Stimulated activated CD4-positive, alpha-beta T cell treated with anti-CD3 and anti-CD28 coated beads, Interleukin-2, amount 100 ng/mL, for 48 hours (primary cell): ENCODE measurements around the gene LGI4.

Experiments used
- DNase-seq, 2 donors: peaks; one replicate each; pipeline ENCODE4 v3.0.0-alpha.2; 2020

The LGI4 gene

DNA sequence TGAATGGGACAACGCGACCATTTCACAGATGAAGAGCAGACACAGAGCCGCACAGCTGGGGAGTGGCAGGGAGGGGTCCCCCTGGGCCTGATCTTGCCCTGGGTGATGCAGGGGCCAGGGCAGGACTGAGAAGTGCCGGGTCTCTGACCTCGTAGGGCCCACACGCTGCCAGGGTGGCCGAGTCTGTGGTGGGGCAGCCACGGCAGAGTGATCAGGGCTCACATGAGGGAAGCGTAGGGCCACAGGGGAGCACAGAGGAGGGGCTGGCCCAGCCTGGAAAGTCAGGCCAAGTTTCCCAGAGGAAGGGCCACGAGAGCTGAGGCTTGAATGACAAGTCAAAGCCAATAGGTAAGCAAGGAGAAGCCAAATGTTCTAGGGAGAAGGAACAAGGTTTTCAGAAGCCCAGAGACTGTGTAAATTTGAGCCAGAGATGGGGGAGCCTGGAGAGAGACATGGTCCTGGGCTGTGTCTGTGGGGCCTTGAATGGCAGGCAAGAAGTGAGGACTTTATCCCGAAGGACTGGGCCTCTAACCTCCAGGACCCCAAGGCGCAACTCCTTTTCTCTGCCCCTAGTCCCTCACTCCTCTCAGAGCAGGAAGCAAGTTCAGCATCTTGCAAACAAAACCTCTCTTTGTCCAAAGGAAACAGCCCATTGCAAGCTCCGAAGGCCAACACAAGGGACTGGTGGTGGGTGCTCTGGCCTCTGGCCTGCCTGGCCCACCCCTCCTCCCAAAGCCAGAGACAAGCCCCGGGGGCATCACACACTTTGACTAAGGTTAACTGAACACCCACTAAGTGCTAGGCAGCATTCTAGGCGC is 51.0 kb downstream of the LGI4 start:
- no peak for DNase-seq

DNA sequence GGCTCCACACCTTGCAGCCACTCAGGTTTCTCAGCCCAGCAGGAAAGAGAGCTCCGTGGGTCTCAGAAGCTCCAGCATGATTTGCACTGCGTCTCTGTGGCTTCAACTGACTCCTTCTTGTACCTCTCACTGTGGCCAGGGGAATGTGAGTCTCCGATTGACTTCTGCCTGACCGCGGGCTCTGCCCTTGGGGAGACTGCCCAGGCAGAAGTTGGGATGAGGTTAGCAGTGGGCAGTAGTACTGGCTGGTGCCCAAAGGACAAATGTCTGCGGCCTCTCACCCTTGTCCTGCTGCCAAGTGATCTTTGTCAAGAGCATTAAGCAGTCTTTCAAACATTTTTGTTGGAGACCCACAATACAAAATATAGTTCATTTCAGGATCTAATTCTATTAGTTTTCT is 53.7 kb downstream of the LGI4 start:
- DNase-seq: no peak

DNA sequence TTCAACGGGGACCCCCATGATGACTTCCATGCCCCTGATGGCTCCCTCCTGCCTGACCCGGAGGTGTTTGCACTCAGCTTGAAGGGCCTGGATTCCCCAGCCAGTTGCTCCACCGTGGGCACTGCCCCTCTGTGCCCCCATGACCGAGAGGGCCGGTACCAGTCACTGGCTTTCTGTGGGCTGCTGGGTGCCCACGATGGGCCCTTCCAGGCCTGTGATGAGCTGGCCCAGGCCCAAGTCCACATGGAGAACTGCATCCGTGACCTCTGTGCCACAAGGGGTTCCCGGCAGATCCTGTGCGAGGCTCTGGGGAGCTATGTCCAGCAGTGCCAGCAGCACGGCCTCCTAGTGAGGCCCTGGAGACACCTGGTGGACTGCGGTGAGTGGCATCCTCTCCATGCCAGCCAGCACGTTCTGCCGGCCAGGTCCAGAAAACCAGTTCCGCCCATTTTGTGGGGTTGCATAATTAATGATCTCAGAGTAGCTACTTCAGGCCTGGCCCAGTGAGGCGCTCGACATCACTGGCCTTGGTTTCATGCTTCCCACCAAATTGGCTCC is 54.2 kb downstream of the LGI4 start:
- no peak for DNase-seq

DNA sequence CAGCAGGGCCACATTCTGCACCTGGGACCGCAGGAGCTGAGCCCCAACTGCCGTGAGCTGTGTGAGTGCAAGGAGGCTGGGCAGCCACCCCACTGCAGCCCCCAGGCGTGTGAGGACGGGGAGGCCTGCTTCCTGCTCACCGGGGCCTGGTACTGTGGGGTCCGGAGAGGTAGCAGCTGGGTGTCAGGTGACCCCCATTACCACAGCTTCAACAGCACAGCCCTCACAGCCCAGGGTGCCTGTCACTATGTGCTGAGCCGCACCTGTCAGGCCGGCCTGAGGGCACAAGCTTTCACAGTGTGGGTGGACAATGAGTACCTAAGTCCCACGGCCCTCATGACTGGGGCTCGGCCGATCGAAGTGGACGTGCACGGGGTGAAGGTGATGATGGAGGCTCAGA is 55.0 kb downstream of the LGI4 start:
- no peak for DNase-seq

DNA sequence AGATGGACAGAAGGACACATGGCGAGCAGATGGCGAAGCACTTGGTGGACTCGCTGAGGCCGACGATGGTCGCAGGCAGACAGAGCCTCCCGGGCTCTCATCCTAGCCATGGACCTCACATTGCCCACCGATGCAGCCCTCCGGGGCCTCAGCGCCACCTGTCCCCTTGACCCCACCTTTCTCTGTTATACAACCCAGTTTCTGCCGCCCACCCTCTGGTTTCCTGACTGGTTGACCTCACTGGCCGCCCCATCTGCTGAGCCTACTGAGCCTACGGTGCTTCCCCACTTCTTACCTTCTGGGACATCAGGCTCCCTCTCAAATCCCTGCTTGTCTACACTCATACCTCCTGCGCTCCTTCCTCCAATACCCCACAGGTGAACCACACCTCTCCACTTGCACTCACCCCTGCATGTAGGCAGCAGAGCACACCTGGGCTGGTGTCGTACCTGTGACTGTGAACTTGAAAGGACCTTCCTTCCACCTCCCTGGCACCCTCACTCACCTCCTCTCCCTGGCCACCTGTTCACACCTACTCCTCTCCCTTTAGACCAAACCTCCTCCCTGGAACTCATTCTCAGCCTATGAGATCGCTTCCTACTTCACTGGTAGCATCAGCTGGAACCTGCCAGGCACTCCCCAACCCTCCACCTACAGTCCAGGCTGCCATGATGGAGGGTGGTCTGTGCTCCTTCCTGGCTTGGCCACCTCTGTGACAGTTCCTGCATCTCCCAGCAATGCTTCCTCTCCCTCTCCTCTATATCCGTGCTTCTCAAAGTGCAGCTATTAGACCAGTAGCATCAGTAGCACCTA is 57.2 kb downstream of the LGI4 start:
- DNase-seq: no peak

DNA sequence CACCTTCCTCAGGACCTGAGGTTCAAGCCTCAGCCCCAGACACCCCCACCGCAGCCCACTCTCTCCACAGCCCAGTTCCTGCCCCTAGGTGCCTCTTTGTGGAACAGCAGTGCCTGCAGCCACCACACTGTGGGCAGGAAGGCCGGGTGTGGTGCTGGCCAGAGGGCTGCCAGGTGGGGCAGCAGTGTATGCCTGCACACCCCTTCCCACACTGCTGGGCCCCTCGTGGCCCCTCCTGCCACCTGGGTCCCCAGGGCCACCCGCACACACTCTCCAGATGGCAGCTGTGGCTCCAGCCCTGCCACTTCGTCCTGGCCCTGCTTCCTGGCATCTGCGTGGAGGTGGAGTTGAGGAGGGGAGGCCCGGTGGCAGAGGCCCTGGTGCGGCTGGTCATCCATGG is 58.2 kb downstream of the LGI4 start:
- no peak for DNase-seq

DNA sequence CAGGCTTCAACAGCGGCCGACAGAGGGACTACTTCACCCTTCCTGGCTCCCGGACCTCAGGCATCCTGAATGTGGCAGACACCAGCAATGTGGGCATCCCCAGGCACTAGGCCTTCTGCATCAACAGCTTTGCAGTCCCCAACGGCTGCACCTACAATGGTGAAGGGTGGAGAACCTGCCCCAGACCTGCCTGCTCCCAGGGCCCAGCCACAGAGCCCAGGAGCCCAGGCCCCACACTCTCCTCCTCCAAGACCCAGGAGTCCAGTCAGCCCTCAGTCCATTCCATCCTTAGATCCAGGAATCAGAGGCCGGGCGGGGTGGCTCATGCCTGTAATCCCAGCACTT is 58.9 kb downstream of the LGI4 start:
- DNase-seq: no peak

DNA sequence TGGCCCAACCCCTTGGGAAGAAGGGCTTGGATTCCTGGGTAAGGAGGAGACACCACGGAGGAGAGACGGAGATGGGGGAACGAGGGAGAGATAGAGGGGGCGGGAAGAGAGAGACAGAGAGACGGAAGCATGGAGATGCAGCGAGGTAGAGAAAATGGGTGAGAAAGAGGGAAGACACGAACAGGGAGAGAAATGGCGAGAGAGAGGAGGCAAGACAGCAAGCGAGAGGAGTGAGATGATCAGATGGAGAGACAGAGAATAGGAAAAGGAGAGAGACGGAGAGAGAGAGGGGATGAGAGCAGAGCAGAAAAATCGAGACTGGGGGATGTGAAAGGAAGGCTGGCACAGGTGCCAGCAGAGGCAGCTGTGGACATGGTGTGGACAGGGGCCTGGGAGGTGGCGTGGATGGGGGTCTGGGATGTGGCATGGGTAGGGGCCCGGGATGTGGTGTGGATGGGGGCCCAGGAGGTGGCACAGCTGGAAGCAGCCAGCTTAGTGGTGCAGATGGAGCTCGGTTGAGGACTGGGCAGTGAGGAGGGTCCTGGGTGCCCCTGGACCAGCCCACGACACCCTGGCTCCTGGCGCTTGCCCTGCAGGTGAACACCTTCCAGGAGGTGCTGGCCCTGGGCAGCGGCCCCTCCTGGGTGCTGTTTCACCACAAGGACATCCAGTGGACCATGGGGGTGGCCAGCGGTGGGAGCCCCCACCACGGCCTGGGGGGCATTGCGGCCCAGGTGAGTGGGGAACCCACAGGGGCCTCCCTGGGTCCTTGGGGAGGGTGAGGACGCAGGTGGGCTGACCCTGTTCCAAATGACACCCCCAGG is 59.4 kb downstream of the LGI4 start:
- DNase-seq: no peak
